ENCODE measurements around the gene BIN2. TPM values are rescaled to one million over a fixed set of nuclear protein-coding genes. Genes with fewer than 3 reads are reported as not detected.

BIN2 gene
- polyA plus RNA-seq (2013), result 117 TPM

DNA sequence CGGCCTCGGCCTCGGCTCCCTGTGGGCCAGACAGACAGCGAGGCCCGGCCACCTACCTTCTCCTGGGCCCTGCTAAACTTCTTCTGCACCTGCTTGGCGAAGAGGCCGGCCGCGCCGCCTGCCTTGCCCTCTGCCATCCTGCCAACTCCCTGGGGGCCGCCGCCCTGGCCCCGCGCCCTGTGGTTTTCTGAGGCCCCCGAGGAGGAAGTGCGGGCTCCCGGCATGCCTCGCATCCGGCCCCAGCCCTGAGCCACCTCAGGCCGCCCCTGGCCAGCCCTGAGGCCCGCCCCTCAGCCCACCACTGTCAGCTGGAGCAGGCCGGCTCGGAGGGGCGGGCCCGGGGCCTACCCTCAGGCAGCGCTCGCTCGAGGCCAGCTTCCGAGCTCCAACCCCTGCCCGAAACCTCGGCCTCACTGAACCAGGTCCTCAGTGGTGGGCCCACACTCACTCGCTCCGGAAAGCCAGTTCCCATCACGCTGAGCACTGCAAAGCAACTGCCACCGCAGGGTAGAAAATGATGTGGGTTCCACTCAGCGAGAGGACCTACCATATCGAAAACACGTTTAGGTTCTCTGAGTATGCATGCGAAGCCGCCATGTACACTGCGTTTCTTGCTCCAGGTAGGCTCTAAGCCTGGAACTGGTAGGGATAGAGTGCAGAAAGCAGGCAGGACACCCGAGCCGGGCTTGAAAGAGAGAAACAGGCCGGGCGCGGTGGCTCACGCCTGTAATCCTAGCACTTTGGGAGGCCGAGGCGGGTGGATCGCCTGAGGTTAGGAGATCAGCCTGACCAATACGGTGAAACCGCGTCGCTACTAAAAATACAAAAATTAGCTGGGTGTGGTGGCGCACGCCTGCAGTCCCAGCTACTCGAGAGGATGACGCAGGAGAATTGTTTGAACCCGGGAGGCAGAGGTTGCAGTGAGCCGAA is at the start of gene BIN2:
TSS of gene BIN2 (minus strand) at position 209 of the 930 bp plus-strand sequence. CDS start at position 137, 72 bp downstream.
- H3K4me1 ChIP-seq (ENCODE audit: control extremely low read depth in 1 of 4, control insufficient read depth in 4 of 4, insufficient read depth in 4 of 4, low read length in 3 of 4), result peaks cover 59 to 98% (median 96%) of the 10 kb centered on the region in 4 experiments

GRCh38 chr12:51373187-51373586 is 49.2 kb upstream of the BIN2 start:
- peak in 2 of 3 donors; percentile 62 to 64 for DNase-seq
- Histone ChIP-seq H3K27me3 (replicated peaks in 2 of 5; ENCODE audit: control insufficient read depth in 4 of 5, insufficient read depth in 5 of 5, low read length in 4 of 5) (no peaks in the 10 kb centered on the region), H3K4me1 (ENCODE audit: control extremely low read depth in 1 of 4, control insufficient read depth in 4 of 4, insufficient read depth in 4 of 4, low read length in 3 of 4) (peaks cover 11 to 48% (median 31%) of the 10 kb centered on the region in 4 experiments), H3K36me3 (ENCODE audit: control insufficient read depth in 4 of 4, insufficient read depth in 4 of 4, low read length in 3 of 4) (peaks cover 6 to 37% (median 20%) of the 10 kb centered on the region in 4 experiments), H3K4me3 (ENCODE audit: control insufficient read depth in 1 of 7, extremely low read depth in 1 of 7, insufficient read depth in 4 of 7, low read depth in 2 of 7, low read length in 6 of 7) (no peak overlapping the region), H3K27ac (ENCODE audit: insufficient read depth in 1 of 2, low read depth in 1 of 2, low read length in 2 of 2, poor library complexity in 1 of 2, severe bottlenecking in 2 of 2) (no peak overlapping the region), H3K9me3 (ENCODE audit: control extremely low read depth in 1 of 5, control insufficient read depth in 4 of 5, insufficient read depth in 2 of 5, low read depth in 1 of 5, low read length in 4 of 5) (peaks cover 0 to 2% (median 0%) of the 10 kb centered on the region in 5 experiments)
- ChIA-PET POLR2A (no interaction called here), CTCF (interaction anchor here (1.4 to 4.5 kb wide), 4 partner anchors 10 to 47 kb away, joined by 3 to 33 read pairs (median 14); no protein-coding TSS in a partner anchor)
- 33% methylated on average over 3 of the region's 3 CpGs for WGBS (ENCODE audit: insufficient coverage)

More for the DNA sequence above, at the start of gene BIN2:
- POLR2A ChIA-PET, result interaction anchor here (0.6 to 1.5 kb wide), 3 partner anchors 9 to 38 kb away, joined by 3 read pairs; no protein-coding TSS in a partner anchor
- peak within 1 kb of the TSS; percentile 44 to 86 (median 77) for H3K4me3 ChIP-seq (ENCODE audit: control insufficient read depth in 1 of 7, extremely low read depth in 1 of 7, insufficient read depth in 4 of 7, low read depth in 2 of 7, low read length in 6 of 7)
- WGBS (ENCODE audit: insufficient coverage), result 46% methylated on average over 56 of the region's 60 CpGs
- H3K36me3 ChIP-seq (ENCODE audit: control insufficient read depth in 4 of 4, insufficient read depth in 4 of 4, low read length in 3 of 4), result peaks cover 0 to 9% (median 1%) of the 10 kb centered on the region in 4 experiments
- peak within 1 kb of the TSS; percentile 83 to 91 for H3K27ac ChIP-seq (ENCODE audit: insufficient read depth in 1 of 2, low read depth in 1 of 2, low read length in 2 of 2, poor library complexity in 1 of 2, severe bottlenecking in 2 of 2)
- H3K27me3 ChIP-seq (replicated peaks in 2 of 5; ENCODE audit: control insufficient read depth in 4 of 5, insufficient read depth in 5 of 5, low read length in 4 of 5), result no peaks in the 10 kb centered on the region
- CTCF ChIA-PET, result interaction anchor here (0.6 to 29.0 kb wide), 6 partner anchors 15 to 232 kb away, joined by 3 to 666 read pairs (median 5); partner anchors contain the start of gene CELA1
- no peaks in the 10 kb centered on the region for H3K9me3 ChIP-seq (ENCODE audit: control extremely low read depth in 1 of 5, control insufficient read depth in 4 of 5, insufficient read depth in 2 of 5, low read depth in 1 of 5, low read length in 4 of 5)
- DNase-seq, result peak; percentile 79 to 92 (median 88)

GRCh38 chr12:51372021-51372420 is 48.0 kb upstream of the BIN2 start:
- Histone ChIP-seq H3K27ac (ENCODE audit: insufficient read depth in 1 of 2, low read depth in 1 of 2, low read length in 2 of 2, poor library complexity in 1 of 2, severe bottlenecking in 2 of 2) (no peak overlapping the region), H3K27me3 (replicated peaks in 2 of 5; ENCODE audit: control insufficient read depth in 4 of 5, insufficient read depth in 5 of 5, low read length in 4 of 5) (no peaks in the 10 kb centered on the region), H3K9me3 (ENCODE audit: control extremely low read depth in 1 of 5, control insufficient read depth in 4 of 5, insufficient read depth in 2 of 5, low read depth in 1 of 5, low read length in 4 of 5) (peaks cover 0 to 2% (median 0%) of the 10 kb centered on the region in 5 experiments), H3K4me3 (ENCODE audit: control insufficient read depth in 1 of 7, extremely low read depth in 1 of 7, insufficient read depth in 4 of 7, low read depth in 2 of 7, low read length in 6 of 7) (no peak overlapping the region), H3K4me1 (ENCODE audit: control extremely low read depth in 1 of 4, control insufficient read depth in 4 of 4, insufficient read depth in 4 of 4, low read length in 3 of 4) (peaks cover 13 to 56% (median 38%) of the 10 kb centered on the region in 4 experiments), H3K36me3 (ENCODE audit: control insufficient read depth in 4 of 4, insufficient read depth in 4 of 4, low read length in 3 of 4) (peaks cover 6 to 30% (median 17%) of the 10 kb centered on the region in 4 experiments)
- DNase-seq, result no peak
- CTCF ChIA-PET, result interaction anchor here (0.6 to 4.5 kb wide), 6 partner anchors 9 to 49 kb away, joined by 3 to 33 read pairs (median 4); no protein-coding TSS in a partner anchor
- POLR2A ChIA-PET, result interaction anchor here (0.6 kb wide), 1 partner anchor 11 kb away, joined by 5 read pairs; no protein-coding TSS in a partner anchor
- WGBS (ENCODE audit: insufficient coverage), result 90% methylated on average over 2 of the region's 2 CpGs

DNA sequence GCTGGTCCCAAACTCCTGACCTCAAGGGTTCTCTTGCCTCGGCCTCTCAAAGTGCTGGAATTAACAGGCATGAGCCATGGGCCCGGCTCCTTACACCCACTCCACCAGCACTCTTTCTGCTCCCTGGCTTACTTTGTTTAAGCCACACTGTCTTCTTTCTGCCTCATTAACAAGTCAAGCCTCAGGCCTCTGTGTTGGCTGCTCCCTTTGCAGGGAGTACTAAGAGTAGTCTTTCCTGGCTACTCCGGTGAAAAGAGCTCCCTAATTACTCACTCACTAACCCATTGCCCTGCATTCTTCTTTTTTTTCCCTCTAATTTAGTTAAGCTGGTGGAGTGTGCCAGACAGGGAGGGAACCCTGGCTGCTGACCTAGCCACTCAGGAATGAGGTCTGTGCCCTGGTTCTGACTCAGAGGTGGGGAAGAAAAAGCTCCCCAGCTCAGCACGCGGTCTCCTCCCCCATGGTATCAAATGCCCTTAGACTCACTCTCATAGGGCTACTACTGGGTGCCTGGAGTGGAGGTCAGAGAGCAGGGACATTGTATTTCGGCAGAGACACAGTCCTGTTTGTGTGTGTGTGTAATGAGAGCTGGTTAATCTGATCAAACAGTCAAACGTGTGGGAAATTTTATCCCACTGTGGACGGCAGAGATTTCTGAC is 47.5 kb upstream of the BIN2 start:
- H3K27me3 ChIP-seq (replicated peaks in 2 of 5; ENCODE audit: control insufficient read depth in 4 of 5, insufficient read depth in 5 of 5, low read length in 4 of 5), result no peaks in the 10 kb centered on the region
- no peak overlapping the region for H3K27ac ChIP-seq (ENCODE audit: insufficient read depth in 1 of 2, low read depth in 1 of 2, low read length in 2 of 2, poor library complexity in 1 of 2, severe bottlenecking in 2 of 2)
- CTCF ChIA-PET, result interaction anchor here (0.6 to 4.5 kb wide), 6 partner anchors 9 to 49 kb away, joined by 3 to 33 read pairs (median 4); no protein-coding TSS in a partner anchor
- POLR2A ChIA-PET, result interaction anchor here (0.6 kb wide), 1 partner anchor 10 kb away, joined by 5 read pairs; no protein-coding TSS in a partner anchor
- peaks cover 6 to 25% (median 15%) of the 10 kb centered on the region in 4 experiments for H3K36me3 ChIP-seq (ENCODE audit: control insufficient read depth in 4 of 4, insufficient read depth in 4 of 4, low read length in 3 of 4)
- no peak overlapping the region for H3K4me3 ChIP-seq (ENCODE audit: control insufficient read depth in 1 of 7, extremely low read depth in 1 of 7, insufficient read depth in 4 of 7, low read depth in 2 of 7, low read length in 6 of 7)
- peaks cover 13 to 56% (median 38%) of the 10 kb centered on the region in 4 experiments for H3K4me1 ChIP-seq (ENCODE audit: control extremely low read depth in 1 of 4, control insufficient read depth in 4 of 4, insufficient read depth in 4 of 4, low read length in 3 of 4)
- 100% methylated on average over 5 of the region's 8 CpGs for WGBS (ENCODE audit: insufficient coverage)
- DNase-seq, result no peak
- peaks cover 0 to 2% (median 0%) of the 10 kb centered on the region in 5 experiments for H3K9me3 ChIP-seq (ENCODE audit: control extremely low read depth in 1 of 5, control insufficient read depth in 4 of 5, insufficient read depth in 2 of 5, low read depth in 1 of 5, low read length in 4 of 5)

GRCh38 chr12:51370667-51371066 is 46.7 kb upstream of the BIN2 start:
- WGBS (ENCODE audit: insufficient coverage), result 100% methylated on average over 1 of the region's 9 CpGs
- no peak overlapping the region for H3K4me3 ChIP-seq (ENCODE audit: control insufficient read depth in 1 of 7, extremely low read depth in 1 of 7, insufficient read depth in 4 of 7, low read depth in 2 of 7, low read length in 6 of 7)
- no peak overlapping the region for H3K27ac ChIP-seq (ENCODE audit: insufficient read depth in 1 of 2, low read depth in 1 of 2, low read length in 2 of 2, poor library complexity in 1 of 2, severe bottlenecking in 2 of 2)
- POLR2A ChIA-PET, result no interaction called here
- CTCF ChIA-PET, result interaction anchor here (1.3 to 4.5 kb wide), 4 partner anchors 10 to 50 kb away, joined by 4 to 33 read pairs (median 14); no protein-coding TSS in a partner anchor
- no peaks in the 10 kb centered on the region for H3K27me3 ChIP-seq (replicated peaks in 2 of 5; ENCODE audit: control insufficient read depth in 4 of 5, insufficient read depth in 5 of 5, low read length in 4 of 5)
- H3K9me3 ChIP-seq (ENCODE audit: control extremely low read depth in 1 of 5, control insufficient read depth in 4 of 5, insufficient read depth in 2 of 5, low read depth in 1 of 5, low read length in 4 of 5), result peaks cover 0 to 2% (median 0%) of the 10 kb centered on the region in 5 experiments
- DNase-seq, result no peak
- peaks cover 4 to 22% (median 15%) of the 10 kb centered on the region in 4 experiments for H3K36me3 ChIP-seq (ENCODE audit: control insufficient read depth in 4 of 4, insufficient read depth in 4 of 4, low read length in 3 of 4)
- peaks cover 13 to 56% (median 38%) of the 10 kb centered on the region in 4 experiments for H3K4me1 ChIP-seq (ENCODE audit: control extremely low read depth in 1 of 4, control insufficient read depth in 4 of 4, insufficient read depth in 4 of 4, low read length in 3 of 4)

GRCh38 chr12:51369581-51369980 is 45.6 kb upstream of the BIN2 start:
- peak overlapping the region; percentile 8 to 15 for H3K27ac ChIP-seq (ENCODE audit: insufficient read depth in 1 of 2, low read depth in 1 of 2, low read length in 2 of 2, poor library complexity in 1 of 2, severe bottlenecking in 2 of 2)
- POLR2A ChIA-PET, result interaction anchor here (0.7 to 2.2 kb wide), 4 partner anchors 14 to 1676 kb away, joined by 3 to 49 read pairs (median 8); partner anchors contain the start of gene GALNT6
- WGBS (ENCODE audit: insufficient coverage), result 0% methylated on average over 2 of the region's 4 CpGs

More at GRCh38 chr12:51369581-51369980, 45.6 kb upstream of the BIN2 start:
- Histone ChIP-seq H3K4me3 (ENCODE audit: control insufficient read depth in 1 of 7, extremely low read depth in 1 of 7, insufficient read depth in 4 of 7, low read depth in 2 of 7, low read length in 6 of 7) (peak overlapping the region in 3 of 7 experiments; percentile 42 to 60 (median 44)), H3K36me3 (ENCODE audit: control insufficient read depth in 4 of 4, insufficient read depth in 4 of 4, low read length in 3 of 4) (peaks cover 0 to 23% (median 15%) of the 10 kb centered on the region in 4 experiments), H3K27me3 (replicated peaks in 2 of 5; ENCODE audit: control insufficient read depth in 4 of 5, insufficient read depth in 5 of 5, low read length in 4 of 5) (no peaks in the 10 kb centered on the region), H3K9me3 (ENCODE audit: control extremely low read depth in 1 of 5, control insufficient read depth in 4 of 5, insufficient read depth in 2 of 5, low read depth in 1 of 5, low read length in 4 of 5) (peaks cover 0 to 2% (median 0%) of the 10 kb centered on the region in 5 experiments), H3K4me1 (ENCODE audit: control extremely low read depth in 1 of 4, control insufficient read depth in 4 of 4, insufficient read depth in 4 of 4, low read length in 3 of 4) (peaks cover 13 to 56% (median 37%) of the 10 kb centered on the region in 4 experiments)
- DNase-seq, result peak in 2 of 3 donors; percentile 46 to 63
- CTCF ChIA-PET, result interaction anchor here (0.9 to 4.3 kb wide), 8 partner anchors 10 to 51 kb away, joined by 3 to 27 read pairs (median 5); no protein-coding TSS in a partner anchor

All from common myeloid progenitor, CD34-positive (primary cell).